NCI-H1105 (cell line): ENCODE results near the gene FOXS1.
"Not testable (repeated sequence)": the region's sequence is repeated elsewhere in the genome, so short reads cannot be mapped to it uniquely, and the experiment has no call there.

Experiments used
- DNase-seq: peaks from one replicate; lab custom pipeline; 2025; lab: John Stamatoyannopoulos, UW

FOXS1 gene

GRCh38 chr20:31839782-31840487, 5.5 kb downstream of the FOXS1 start:
- DNase-seq = no peak

- no peak for DNase-seq
Measured at GRCh38 chr20:31838646-31839292, 6.6 kb downstream of the FOXS1 start.

- DNase-seq = no peak
Measured at GRCh38 chr20:31837896-31838397, 7.5 kb downstream of the FOXS1 start.

- DNase-seq = no peak
Measured at GRCh38 chr20:31836853-31837608, 8.4 kb downstream of the FOXS1 start.

GRCh38 chr20:31835977-31836852, 9.2 kb downstream of the FOXS1 start:
- no peak for DNase-seq

GRCh38 chr20:31835554-31835953, 9.8 kb downstream of the FOXS1 start:
- no peak for DNase-seq

- no peak for DNase-seq
Measured at GRCh38 chr20:31833931-31834521, 11.4 kb downstream of the FOXS1 start.

- no peak for DNase-seq
Measured at GRCh38 chr20:31833130-31833930, 12.1 kb downstream of the FOXS1 start.

- DNase-seq = no peak
Measured at GRCh38 chr20:31831771-31832306, 13.6 kb downstream of the FOXS1 start.

- no peak for DNase-seq
Measured at GRCh38 chr20:31831211-31831610, 14.2 kb downstream of the FOXS1 start.

GRCh38 chr20:31830406-31830981, 14.9 kb downstream of the FOXS1 start:
- no peak for DNase-seq

- no peak for DNase-seq
Measured at GRCh38 chr20:31829731-31830130, 15.7 kb downstream of the FOXS1 start.

GRCh38 chr20:31828016-31828415, 17.4 kb downstream of the FOXS1 start:
- not testable (repeated sequence) for DNase-seq

- no peak for DNase-seq
Measured at GRCh38 chr20:31827059-31827458, 18.3 kb downstream of the FOXS1 start.

- no peak for DNase-seq
Measured at GRCh38 chr20:31826074-31826473, 19.3 kb downstream of the FOXS1 start.

- DNase-seq = no peak
Measured at GRCh38 chr20:31824554-31825313, 20.7 kb downstream of the FOXS1 start.

GRCh38 chr20:31824125-31824485, 21.3 kb downstream of the FOXS1 start:
- DNase-seq = no peak

- no peak for DNase-seq
Measured at GRCh38 chr20:31823360-31824124, 21.9 kb downstream of the FOXS1 start.
